Stomach smooth muscle (tissue), 2 donors: ENCODE measurements around the gene FGFR3.

ENCODE experiments used
- H3K27ac ChIP-seq: one replicate; pipeline ENCODE4 v1.7.0; 2013; ENCODE audit warnings: mild to moderate bottlenecking, low read length, inconsistent platforms
- H3K27me3 ChIP-seq, 2 donors: one replicate each; pipeline ENCODE4 v1.7.0; 2013; ENCODE audit warnings: low read length in 2 of 2; ENCODE audit not compliant: insufficient read depth in 2 of 2, control insufficient read depth in 1 of 2
- H3K36me3 ChIP-seq, 2 donors: one replicate each; pipeline ENCODE4 v1.7.0; 2013; ENCODE audit warnings: low read length in 2 of 2; ENCODE audit not compliant: control insufficient read depth in 2 of 2, insufficient read depth in 2 of 2
- H3K4me1 ChIP-seq: one replicate; pipeline ENCODE4 v1.7.0; 2013; ENCODE audit warnings: low read length; ENCODE audit not compliant: control insufficient read depth, insufficient read depth
- H3K4me3 ChIP-seq, 2 donors: one replicate each; pipeline ENCODE4 v1.7.0; 2013; ENCODE audit warnings: low read length in 2 of 2
- H3K9ac ChIP-seq, 2 donors: one replicate each; pipeline ENCODE4 v1.7.0; 2013; ENCODE audit warnings: low read length in 2 of 2, mild to moderate bottlenecking in 1 of 2
- H3K9me3 ChIP-seq, 2 donors: one replicate each; pipeline ENCODE4 v1.7.0; 2013; ENCODE audit warnings: low read length in 2 of 2; ENCODE audit not compliant: control insufficient read depth in 2 of 2
- donor health status: healthy.
- donor health status: Pancreatic carcinoma.

The FGFR3 gene

GRCh38 chr4:1797298-1797860 lies 4.3 kb downstream of the FGFR3 start:
- no peak overlapping the region for H3K4me3 ChIP-seq
- H3K27me3 ChIP-seq: peaks cover 26 to 47% of the 10 kb centered on the region in 2 donors
- peaks cover 13% of the 10 kb centered on the region for H3K4me1 ChIP-seq
- no peaks in the 10 kb centered on the region for H3K9me3 ChIP-seq
- no peaks in the 10 kb centered on the region for H3K36me3 ChIP-seq
- H3K9ac ChIP-seq: no peak overlapping the region
- H3K27ac ChIP-seq: no peak overlapping the region

- peaks cover 26 to 42% of the 10 kb centered on the region in 2 donors for H3K27me3 ChIP-seq
- H3K27ac ChIP-seq: no peak overlapping the region
- H3K9me3 ChIP-seq: no peaks in the 10 kb centered on the region
- H3K4me1 ChIP-seq: peaks cover 13% of the 10 kb centered on the region
- H3K4me3 ChIP-seq: no peak overlapping the region
- no peak overlapping the region for H3K9ac ChIP-seq
- no peaks in the 10 kb centered on the region for H3K36me3 ChIP-seq
These were observed 4.9 kb downstream of the FGFR3 start for GRCh38 chr4:1797861-1798579.

GRCh38 chr4:1798580-1799386 lies 5.7 kb downstream of the FGFR3 start:
- Histone ChIP-seq H3K27me3 (peaks cover 26 to 42% of the 10 kb centered on the region in 2 donors), H3K4me1 (peaks cover 10% of the 10 kb centered on the region)

GRCh38 chr4:1799387-1800375 lies 6.6 kb downstream of the FGFR3 start:
- H3K27me3 ChIP-seq: peaks cover 21 to 33% of the 10 kb centered on the region in 2 donors
- H3K9me3 ChIP-seq: no peaks in the 10 kb centered on the region
- H3K27ac ChIP-seq: no peak overlapping the region
- no peaks in the 10 kb centered on the region for H3K36me3 ChIP-seq
- H3K4me3 ChIP-seq: no peak overlapping the region
- H3K4me1 ChIP-seq: peaks cover 3% of the 10 kb centered on the region
- no peak overlapping the region for H3K9ac ChIP-seq

More at GRCh38 chr4:1798580-1799386, 5.7 kb downstream of the FGFR3 start:
- Histone ChIP-seq H3K4me3 (no peak overlapping the region), H3K9me3 (no peaks in the 10 kb centered on the region), H3K9ac (no peak overlapping the region), H3K36me3 (no peaks in the 10 kb centered on the region), H3K27ac (no peak overlapping the region)

GRCh38 chr4:1800805-1801204 lies 7.7 kb downstream of the FGFR3 start:
- H3K27me3 ChIP-seq: peaks cover 17 to 22% of the 10 kb centered on the region in 2 donors
- H3K27ac ChIP-seq: no peak overlapping the region
- no peak overlapping the region for H3K4me3 ChIP-seq
- H3K9me3 ChIP-seq: no peaks in the 10 kb centered on the region
- H3K4me1 ChIP-seq: no peaks in the 10 kb centered on the region
- H3K36me3 ChIP-seq: no peaks in the 10 kb centered on the region
- no peak overlapping the region for H3K9ac ChIP-seq

GRCh38 chr4:1801286-1801958 lies 8.3 kb downstream of the FGFR3 start:
- Histone ChIP-seq H3K4me1 (no peaks in the 10 kb centered on the region), H3K9me3 (no peaks in the 10 kb centered on the region), H3K4me3 (no peak overlapping the region), H3K9ac (no peak overlapping the region), H3K36me3 (no peaks in the 10 kb centered on the region), H3K27ac (no peak overlapping the region), H3K27me3 (peaks cover 10 to 16% of the 10 kb centered on the region in 2 donors)

- H3K36me3 ChIP-seq: no peaks in the 10 kb centered on the region
- no peaks in the 10 kb centered on the region for H3K4me1 ChIP-seq
These were observed 9.1 kb downstream of the FGFR3 start for GRCh38 chr4:1802151-1802715.

GRCh38 chr4:1802720-1803522 lies 9.8 kb downstream of the FGFR3 start:
- Histone ChIP-seq H3K9me3 (no peaks in the 10 kb centered on the region), H3K4me1 (no peaks in the 10 kb centered on the region), H3K36me3 (no peaks in the 10 kb centered on the region), H3K27ac (no peak overlapping the region), H3K4me3 (no peak overlapping the region), H3K27me3 (peaks cover 0 to 3% of the 10 kb centered on the region in 2 donors), H3K9ac (no peak overlapping the region)

More at GRCh38 chr4:1802151-1802715, 9.1 kb downstream of the FGFR3 start:
- no peak overlapping the region for H3K4me3 ChIP-seq
- H3K9me3 ChIP-seq: no peaks in the 10 kb centered on the region
- no peak overlapping the region for H3K27ac ChIP-seq
- H3K27me3 ChIP-seq: peaks cover 2 to 8% of the 10 kb centered on the region in 2 donors
- no peak overlapping the region for H3K9ac ChIP-seq
